Tibial nerve (tissue), 4 donors: ENCODE results near the gene FAM43A. TPM values are rescaled to one million over a fixed set of nuclear protein-coding genes. Genes with fewer than 3 reads are reported as not detected.

Experiments
- DNase-seq, 2 donors: peaks; one replicate each; pipeline ENCODE4 v3.0.0-alpha.2; 2019; ENCODE audit warnings: low spot score in 2 of 2
- H3K27ac ChIP-seq, 4 donors: fragments of 200-600 bp; sonication (generic) in 3 of 4; one replicate each; pipeline ENCODE4 v1.5.1; 2017 to 2019; ENCODE audit warnings: mild to moderate bottlenecking in 1 of 4
- H3K27me3 ChIP-seq, 2 donors: fragments of 200-600 bp; sonication (generic) in 1 of 2; one replicate each; pipeline versions ENCODE4 v1.5.1 to v1.6.0; 2017 to 2019
- H3K36me3 ChIP-seq, 3 donors: fragments of 200-600 bp; sonication (generic); one replicate each; pipeline ENCODE4 v1.5.1; 2018 to 2019
- H3K4me1 ChIP-seq, 4 donors: fragments of 200-600 bp; sonication (generic) in 3 of 4; one replicate each; pipeline ENCODE4 v1.5.1; 2017 to 2019
- H3K4me3 ChIP-seq, 4 donors: fragments of 200-600 bp; sonication (generic) in 3 of 4; one replicate each; pipeline ENCODE4 v1.5.1; 2017 to 2019; ENCODE audit warnings: mild to moderate bottlenecking in 1 of 4, moderate library complexity in 1 of 4
- H3K9me3 ChIP-seq, 4 donors: fragments of 200-600 bp; sonication (generic) in 3 of 4; one replicate each; pipeline ENCODE4 v1.5.1; 2017 to 2019
- EP300 ChIP-seq, 2 donors: sonication (generic); formaldehyde crosslinking; IDR thresholded peaks; one replicate each; pipeline ENCODE4 v1.6.1; 2017; ENCODE audit warnings: antibody characterized with exemption in 2 of 2, mild to moderate bottlenecking in 1 of 2
- POLR2A ChIP-seq, 2 donors: fragments of 450-650 bp; IDR thresholded peaks; one replicate each; pipeline ENCODE4 v1.6.1; 2017; ENCODE audit warnings: antibody characterized with exemption in 2 of 2, mild to moderate bottlenecking in 2 of 2, moderate library complexity in 2 of 2
- WGBS, 2 donors: methylation state at CpG; one replicate each; pipeline ENCODE4 v1.1.5; 2018; 5-methylcytosine and 5-hydroxymethylcytosine counted together
- total RNA-seq, 4 donors: library from RNA; depleted of rRNA; stranded (reverse); fragments of >200 nt; gene quantifications; one replicate each; pipeline ENCODE4 v1.1.0, GENCODE V29; 2016
- TF ChIP-seq, protein P1 (sequence below), 5 experiments: fragments of 200-600 bp in 3 of 5; fragments of 450-650 bp in 2 of 5; sonication (generic) in 3 of 5; IDR thresholded peaks; one replicate each; pipeline ENCODE4 v1.5.1; 2016 to 2019; ENCODE audit warnings: antibody characterized with exemption in 5 of 5, mild to moderate bottlenecking in 3 of 5, moderate library complexity in 2 of 5

Gene FAM43A
- total RNA-seq, 4 donors from 2014 or later = 19.8 to 47.7 (median 35.8) TPM

DNA sequence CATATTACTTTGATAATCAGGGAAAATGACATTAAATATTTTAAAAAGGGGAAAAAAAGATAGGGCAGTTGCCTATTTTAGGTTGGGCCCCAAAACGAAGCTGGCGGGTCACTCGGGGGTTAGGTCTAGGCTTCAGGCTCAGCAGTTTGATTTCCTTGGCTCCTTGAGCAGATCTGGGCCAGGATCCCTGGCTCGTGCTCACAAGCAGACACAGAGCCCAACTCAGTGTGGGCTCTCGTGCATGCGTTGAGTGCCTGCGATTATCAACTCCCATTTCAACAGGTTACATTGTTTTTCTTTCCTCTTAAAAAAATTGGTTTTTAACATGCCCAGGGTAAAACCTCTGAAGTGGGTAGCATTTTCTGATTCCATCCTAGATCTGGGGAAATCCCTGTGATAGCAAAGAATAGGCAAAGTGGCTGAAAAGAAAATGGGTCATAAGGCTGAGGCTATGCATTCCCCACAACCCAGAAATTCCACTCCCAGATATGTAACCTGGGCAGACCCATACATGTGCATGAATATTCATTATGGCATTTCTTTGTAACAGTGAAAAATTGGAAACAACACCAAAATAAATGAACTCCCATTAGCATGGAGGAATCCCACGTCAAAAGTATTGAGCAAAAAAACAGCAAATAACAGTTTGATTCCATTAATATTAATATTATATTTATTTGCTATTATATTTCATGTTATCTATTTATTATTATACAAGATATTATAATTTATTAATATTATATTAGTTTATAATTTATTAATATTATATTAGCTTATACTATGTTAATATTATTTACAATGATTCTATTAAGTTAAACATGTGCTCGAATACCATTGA lies 27.8 kb downstream of the FAM43A start:
- H3K9me3 ChIP-seq = no peaks in the 10 kb centered on the region
- TF ChIP-seq EP300 (IDR thresholded peaks at IDR 0.05) (no peak), POLR2A (IDR thresholded peaks at IDR 0.05) (no peak)
- TF ChIP-seq, protein P1, sequence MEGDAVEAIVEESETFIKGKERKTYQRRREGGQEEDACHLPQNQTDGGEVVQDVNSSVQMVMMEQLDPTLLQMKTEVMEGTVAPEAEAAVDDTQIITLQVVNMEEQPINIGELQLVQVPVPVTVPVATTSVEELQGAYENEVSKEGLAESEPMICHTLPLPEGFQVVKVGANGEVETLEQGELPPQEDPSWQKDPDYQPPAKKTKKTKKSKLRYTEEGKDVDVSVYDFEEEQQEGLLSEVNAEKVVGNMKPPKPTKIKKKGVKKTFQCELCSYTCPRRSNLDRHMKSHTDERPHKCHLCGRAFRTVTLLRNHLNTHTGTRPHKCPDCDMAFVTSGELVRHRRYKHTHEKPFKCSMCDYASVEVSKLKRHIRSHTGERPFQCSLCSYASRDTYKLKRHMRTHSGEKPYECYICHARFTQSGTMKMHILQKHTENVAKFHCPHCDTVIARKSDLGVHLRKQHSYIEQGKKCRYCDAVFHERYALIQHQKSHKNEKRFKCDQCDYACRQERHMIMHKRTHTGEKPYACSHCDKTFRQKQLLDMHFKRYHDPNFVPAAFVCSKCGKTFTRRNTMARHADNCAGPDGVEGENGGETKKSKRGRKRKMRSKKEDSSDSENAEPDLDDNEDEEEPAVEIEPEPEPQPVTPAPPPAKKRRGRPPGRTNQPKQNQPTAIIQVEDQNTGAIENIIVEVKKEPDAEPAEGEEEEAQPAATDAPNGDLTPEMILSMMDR (IDR thresholded peaks at IDR 0.05) = no peak
- H3K4me1 ChIP-seq = peaks cover 0 to 7% (median 0%) of the 10 kb centered on the region in 4 donors
- no peak overlapping the region for H3K27ac ChIP-seq
- H3K36me3 ChIP-seq = no peaks in the 10 kb centered on the region
- 61 to 73% methylated on average over 9 of the region's 9 CpGs for WGBS, 2 donors
- H3K4me3 ChIP-seq = no peak overlapping the region
- no peak for DNase-seq
- H3K27me3 ChIP-seq = no peaks in the 10 kb centered on the region

DNA sequence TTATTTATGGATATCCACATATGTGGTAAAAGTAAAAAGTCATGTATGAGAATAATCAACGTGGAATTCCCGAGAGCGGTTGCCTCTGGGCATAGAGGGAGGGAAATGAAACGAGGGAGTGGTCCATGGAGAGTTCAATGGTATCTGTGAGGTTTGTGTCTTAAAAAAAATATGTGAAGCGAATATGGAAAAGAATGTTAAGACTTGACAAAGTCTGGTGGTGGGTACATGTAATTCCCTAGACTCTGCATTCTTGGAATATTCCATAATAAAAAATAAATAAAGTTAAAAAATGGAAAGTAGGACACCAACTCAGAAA lies 28.4 kb downstream of the FAM43A start:
- DNase-seq = no peak

DNA sequence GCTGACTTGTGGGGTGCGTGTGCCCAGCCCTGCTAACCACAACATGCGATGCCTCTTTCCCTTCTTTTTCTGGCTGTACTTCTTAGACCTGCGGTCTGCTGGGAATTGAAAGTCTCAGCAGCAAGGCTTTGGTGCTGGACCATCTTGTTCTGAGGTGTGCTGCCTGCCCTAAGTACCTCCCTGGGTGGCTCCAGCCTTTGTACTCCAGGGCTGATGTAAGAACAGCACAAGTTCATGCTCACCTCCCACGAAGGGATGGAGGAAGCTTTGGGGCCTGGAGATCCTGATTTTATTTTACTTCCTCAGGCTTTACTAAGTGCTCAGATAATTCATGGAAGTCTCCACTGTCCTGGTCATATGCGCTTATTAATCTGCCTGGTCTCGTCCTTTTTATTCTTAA lies 28.9 kb downstream of the FAM43A start:
- DNase-seq = no peak
- H3K4me3 ChIP-seq = no peak overlapping the region
- H3K27me3 ChIP-seq = no peaks in the 10 kb centered on the region
- peaks cover 0 to 7% (median 0%) of the 10 kb centered on the region in 4 donors for H3K4me1 ChIP-seq
- WGBS, 2 donors = 74 to 79% methylated on average over 6 of the region's 6 CpGs
- peak overlapping the region in 1 of 4 donors; percentile 16 for H3K27ac ChIP-seq
- H3K9me3 ChIP-seq = no peaks in the 10 kb centered on the region
- H3K36me3 ChIP-seq = no peaks in the 10 kb centered on the region
- TF ChIP-seq EP300 (IDR thresholded peaks at IDR 0.05) (no peak), POLR2A (IDR thresholded peaks at IDR 0.05) (no peak)
- TF ChIP-seq, protein P1 (IDR thresholded peaks at IDR 0.05) = no peak

More for the DNA sequence above, 28.4 kb downstream of the FAM43A start:
- no peak overlapping the region for H3K27ac ChIP-seq
- H3K4me3 ChIP-seq = no peak overlapping the region
- WGBS, 2 donors = 65 to 68% methylated on average over 5 of the region's 5 CpGs
- no peaks in the 10 kb centered on the region for H3K27me3 ChIP-seq
- H3K36me3 ChIP-seq = no peaks in the 10 kb centered on the region
- TF ChIP-seq EP300 (IDR thresholded peaks at IDR 0.05) = no peak
- no peak for TF ChIP-seq POLR2A (IDR thresholded peaks at IDR 0.05)
- TF ChIP-seq, protein P1 (IDR thresholded peaks at IDR 0.05) = no peak
- peaks cover 0 to 7% (median 0%) of the 10 kb centered on the region in 4 donors for H3K4me1 ChIP-seq
- H3K9me3 ChIP-seq = no peaks in the 10 kb centered on the region

DNA sequence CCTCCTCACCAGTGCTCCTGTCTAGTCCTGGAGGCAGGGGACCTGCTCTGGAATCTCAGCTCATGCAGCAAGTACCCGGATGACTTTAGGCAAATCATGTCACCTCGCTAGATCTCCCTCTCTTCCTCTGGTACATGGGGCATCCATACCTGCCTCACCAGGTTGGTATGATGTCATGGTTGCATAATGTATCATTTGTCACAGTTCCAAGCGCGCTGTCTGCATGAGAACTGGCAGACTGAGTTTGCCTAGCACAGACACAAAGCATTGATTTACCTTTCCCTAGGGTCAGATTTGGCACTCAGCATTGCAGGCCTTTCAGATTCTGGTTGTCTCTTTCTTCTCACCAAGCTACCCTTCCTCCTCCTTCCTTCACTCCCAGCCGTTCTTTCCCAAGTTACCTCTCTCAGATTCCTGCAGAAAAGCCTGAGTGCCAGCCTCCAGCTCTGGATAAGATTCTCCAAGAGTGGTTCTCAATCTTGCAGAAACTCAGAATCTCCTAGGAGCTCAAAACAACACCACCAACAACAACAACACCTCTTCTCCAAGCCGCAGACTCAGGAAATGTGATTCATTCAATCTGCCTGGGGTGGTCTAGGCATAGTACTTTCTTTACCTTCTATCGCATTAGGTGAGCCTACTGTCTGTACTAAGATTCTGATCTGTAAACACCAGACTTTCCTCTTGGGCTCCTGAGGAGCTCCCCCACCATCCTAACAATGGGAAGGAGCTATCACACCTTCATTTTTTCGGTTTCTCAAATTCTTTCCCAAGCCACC lies 29.5 kb downstream of the FAM43A start:
- Histone ChIP-seq H3K36me3 (no peaks in the 10 kb centered on the region), H3K4me1 (peaks cover 0 to 7% (median 0%) of the 10 kb centered on the region in 4 donors), H3K27me3 (no peaks in the 10 kb centered on the region), H3K9me3 (no peaks in the 10 kb centered on the region), H3K4me3 (no peak overlapping the region), H3K27ac (peak overlapping the region in 1 of 4 donors; percentile 39)
- WGBS, 2 donors = 82 to 85% methylated on average over 8 of the region's 8 CpGs
- no peak for TF ChIP-seq POLR2A (IDR thresholded peaks at IDR 0.05)
- no peak for DNase-seq

DNA sequence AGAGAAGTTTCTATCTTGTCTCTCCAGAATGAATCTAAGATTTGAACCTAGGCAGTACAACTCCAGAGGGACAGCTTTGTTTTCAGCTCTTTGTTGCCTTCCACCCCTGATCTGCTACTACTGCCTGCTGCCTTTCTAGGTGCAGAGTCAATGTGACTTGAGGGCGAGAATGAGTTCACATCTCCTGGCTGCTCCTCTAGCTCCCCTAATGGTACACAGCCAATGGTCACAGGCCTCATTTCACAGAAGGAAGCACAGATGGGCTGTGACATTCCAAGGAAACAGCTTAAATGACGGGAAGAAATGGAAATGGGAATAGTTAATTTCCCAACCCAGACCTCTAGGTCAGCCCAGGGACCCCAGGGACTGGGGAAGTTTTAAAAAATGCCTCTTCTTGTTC lies 32.4 kb downstream of the FAM43A start:
- 57 to 69% methylated on average over 2 of the region's 2 CpGs for WGBS, 2 donors
- Histone ChIP-seq H3K4me1 (peaks cover 0 to 3% (median 0%) of the 10 kb centered on the region in 4 donors), H3K4me3 (no peak overlapping the region), H3K36me3 (no peaks in the 10 kb centered on the region), H3K27me3 (no peaks in the 10 kb centered on the region), H3K9me3 (no peaks in the 10 kb centered on the region), H3K27ac (no peak overlapping the region)
- TF ChIP-seq POLR2A (IDR thresholded peaks at IDR 0.05) (no peak), EP300 (IDR thresholded peaks at IDR 0.05) (no peak)
- TF ChIP-seq, protein P1 (IDR thresholded peaks at IDR 0.05) = no peak
- no peak for DNase-seq
